ENCODE data around the gene ABCC11. TPM values are rescaled to one million over a fixed set of nuclear protein-coding genes. Genes with fewer than 3 reads are reported as not detected.
"Not testable (repeated sequence)": the region's sequence is repeated elsewhere in the genome, so short reads cannot be mapped to it uniquely, and the experiment has no call there.

ABCC11 gene
- total RNA-seq, 1 experiment from 2014 or later: 0.44 TPM

- ChIA-PET POLR2A (no interaction called here), CTCF (interaction anchor here (6.7 kb wide), 1 partner anchor 1026 kb away, joined by 48 read pairs; the partner anchor contains the start of gene NETO2)
- Mint-ChIP-seq H3K4me3 (ENCODE audit: unreplicated experiment) (no peak overlapping the region), H3K36me3 (ENCODE audit: insufficient read depth, unreplicated experiment) (no peaks in the 10 kb centered on the region), H3K27ac (ENCODE audit: low read depth, unreplicated experiment) (no peak overlapping the region), H3K4me1 (ENCODE audit: insufficient read depth, unreplicated experiment) (peaks cover 3% of the 10 kb centered on the region), H3K9me3 (ENCODE audit: unreplicated experiment) (no peaks in the 10 kb centered on the region), H3K27me3 (ENCODE audit: insufficient read depth, unreplicated experiment) (no peaks in the 10 kb centered on the region)
- intact Hi-C loops (cut with micrococcal nuclease): loop anchor here (5.0 to 10.0 kb wide), 2 partner anchors 372 to 1315 kb away; no protein-coding TSS in a partner anchor
- DNase-seq (ENCODE audit: unreplicated experiment): no peak
- TF ChIP-seq CTCF (IDR thresholded peaks at IDR 0.05; ENCODE audit: unreplicated experiment): no peak
- BruUV-seq (replicated peaks): no TSS peak
These were observed 77.4 kb downstream of the ABCC11 start for GRCh38 chr16:48169896-48170295.

GRCh38 chr16:48168075-48168474, 79.3 kb downstream of the ABCC11 start:
- no peak for TF ChIP-seq CTCF (IDR thresholded peaks at IDR 0.05; ENCODE audit: unreplicated experiment)
- Mint-ChIP-seq H3K27ac (ENCODE audit: low read depth, unreplicated experiment) (no peak overlapping the region), H3K27me3 (ENCODE audit: insufficient read depth, unreplicated experiment) (no peaks in the 10 kb centered on the region), H3K36me3 (ENCODE audit: insufficient read depth, unreplicated experiment) (no peaks in the 10 kb centered on the region), H3K4me3 (ENCODE audit: unreplicated experiment) (no peak overlapping the region), H3K9me3 (ENCODE audit: unreplicated experiment) (no peaks in the 10 kb centered on the region), H3K4me1 (ENCODE audit: insufficient read depth, unreplicated experiment) (peaks cover 5% of the 10 kb centered on the region)
- POLR2A ChIA-PET: no interaction called here
- no peak for DNase-seq (ENCODE audit: unreplicated experiment)
- CTCF ChIA-PET: interaction anchor here (0.8 to 6.7 kb wide), 5 partner anchors 12 to 1314 kb away, joined by 3 to 48 read pairs (median 7); partner anchors contain the start of genes ABCC12 and NETO2
- no TSS peak for BruUV-seq (replicated peaks)
- intact Hi-C loops (cut with micrococcal nuclease): loop anchor here (5.0 to 10.0 kb wide), 2 partner anchors 374 to 1313 kb away; no protein-coding TSS in a partner anchor

GRCh38 chr16:48166617-48167016, 80.7 kb downstream of the ABCC11 start:
- BruUV-seq (replicated peaks); H3K27me3 Mint-ChIP-seq (ENCODE audit: insufficient read depth, unreplicated experiment); H3K36me3 Mint-ChIP-seq (ENCODE audit: insufficient read depth, unreplicated experiment); DNase-seq (ENCODE audit: unreplicated experiment); H3K4me3 Mint-ChIP-seq (ENCODE audit: unreplicated experiment); H3K4me1 Mint-ChIP-seq (ENCODE audit: insufficient read depth, unreplicated experiment); H3K9me3 Mint-ChIP-seq (ENCODE audit: unreplicated experiment): not testable (repeated sequence)
- ChIA-PET CTCF (interaction anchor here (0.6 to 6.7 kb wide), 11 partner anchors 9 to 1612 kb away, joined by 3 to 48 read pairs (median 5); partner anchors contain the start of genes ABCC12 and NETO2), POLR2A (interaction anchor here (0.7 to 1.3 kb wide), 2 partner anchors 17 to 811 kb away, joined by 3 to 6 read pairs; no protein-coding TSS in a partner anchor)
- peak overlapping the region; percentile 23 for H3K27ac Mint-ChIP-seq (ENCODE audit: low read depth, unreplicated experiment)
- intact Hi-C loops (cut with micrococcal nuclease): loop anchor here (5.0 to 10.0 kb wide), 2 partner anchors 376 to 1312 kb away; no protein-coding TSS in a partner anchor

- no peaks in the 10 kb centered on the region for H3K9me3 Mint-ChIP-seq (ENCODE audit: unreplicated experiment)
- H3K27ac Mint-ChIP-seq (ENCODE audit: low read depth, unreplicated experiment): peak overlapping the region; percentile 23
- H3K36me3 Mint-ChIP-seq (ENCODE audit: insufficient read depth, unreplicated experiment): no peaks in the 10 kb centered on the region
- TF ChIP-seq CTCF (IDR thresholded peaks at IDR 0.05; ENCODE audit: unreplicated experiment): no peak
- POLR2A ChIA-PET: interaction anchor here (0.7 to 1.3 kb wide), 3 partner anchors 13 to 811 kb away, joined by 3 to 6 read pairs (median 3); no protein-coding TSS in a partner anchor
- peak; percentile 57 for DNase-seq (ENCODE audit: unreplicated experiment)
- no peaks in the 10 kb centered on the region for H3K27me3 Mint-ChIP-seq (ENCODE audit: insufficient read depth, unreplicated experiment)
- BruUV-seq (replicated peaks): no TSS peak
- intact Hi-C loops (cut with micrococcal nuclease): loop anchor here (1.0 to 10.0 kb wide), 8 partner anchors 111 to 1311 kb away; partner anchors contain the start of gene NETO2
- CTCF ChIA-PET: interaction anchor here (0.6 to 6.7 kb wide), 16 partner anchors 9 to 1611 kb away, joined by 3 to 48 read pairs (median 4); partner anchors contain the start of genes ABCC12 and NETO2
- peaks cover 5% of the 10 kb centered on the region for H3K4me1 Mint-ChIP-seq (ENCODE audit: insufficient read depth, unreplicated experiment)
- H3K4me3 Mint-ChIP-seq (ENCODE audit: unreplicated experiment): no peak overlapping the region
These were observed 81.3 kb downstream of the ABCC11 start for GRCh38 chr16:48165961-48166578.

Data from MCF 10A (cell line).